GM18909 (cell line): Measurements from ENCODE around the gene MED20.

ENCODE experiments used
- ATAC-seq: cut with Tn5 transposase; IDR thresholded peaks from one replicate; pipeline ENCODE4 v1.9.1; 2021; ENCODE audit warnings: mild to moderate bottlenecking; ENCODE audit not compliant: unreplicated experiment, poor library complexity

The MED20 gene

DNA sequence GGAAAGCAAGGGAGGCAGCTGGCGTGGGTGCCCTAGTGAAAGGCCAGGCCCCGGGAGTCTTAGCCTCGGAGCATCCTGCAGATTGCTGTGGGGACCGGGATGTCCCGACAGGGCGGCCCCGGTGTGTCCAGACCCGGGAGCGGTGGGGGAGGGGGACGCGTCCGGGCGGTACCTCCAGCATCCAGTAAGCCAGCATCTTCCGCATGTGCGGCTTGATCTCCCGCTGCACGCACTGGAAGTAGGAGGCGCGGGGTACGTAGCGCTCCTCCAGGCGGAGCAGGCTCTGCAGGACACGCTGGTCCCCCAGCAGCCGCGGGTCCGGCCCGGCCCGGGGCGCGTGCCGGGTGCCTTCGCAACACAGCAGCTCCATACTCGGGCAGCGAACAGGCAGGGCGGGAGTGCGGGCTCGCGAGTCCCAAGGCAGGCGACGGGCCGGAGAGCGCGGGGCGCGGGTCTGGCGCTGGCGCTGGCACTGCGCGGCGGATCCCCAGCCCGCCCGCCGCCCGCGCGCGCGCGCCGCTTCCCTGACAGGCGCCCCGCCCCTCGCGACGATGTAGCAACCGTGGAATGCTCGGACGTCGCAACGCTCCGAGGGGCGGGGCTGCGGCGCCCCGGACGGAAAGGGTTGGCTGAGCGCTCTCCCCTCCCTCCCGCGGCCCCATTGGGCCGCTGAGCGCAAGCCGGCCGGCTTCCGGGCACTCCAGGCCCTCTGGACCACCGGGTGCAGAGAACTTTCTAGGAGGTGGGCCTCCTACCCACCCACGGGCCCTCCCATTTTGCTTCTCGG is 20.5 kb upstream of the MED20 start, which contains the start of gene CCND3:
TSS of gene CCND3 (minus strand) at position 529 of the 787 bp plus-strand sequence. CDS start at position 370, 159 bp downstream.
- peak; percentile 87 for ATAC-seq

DNA sequence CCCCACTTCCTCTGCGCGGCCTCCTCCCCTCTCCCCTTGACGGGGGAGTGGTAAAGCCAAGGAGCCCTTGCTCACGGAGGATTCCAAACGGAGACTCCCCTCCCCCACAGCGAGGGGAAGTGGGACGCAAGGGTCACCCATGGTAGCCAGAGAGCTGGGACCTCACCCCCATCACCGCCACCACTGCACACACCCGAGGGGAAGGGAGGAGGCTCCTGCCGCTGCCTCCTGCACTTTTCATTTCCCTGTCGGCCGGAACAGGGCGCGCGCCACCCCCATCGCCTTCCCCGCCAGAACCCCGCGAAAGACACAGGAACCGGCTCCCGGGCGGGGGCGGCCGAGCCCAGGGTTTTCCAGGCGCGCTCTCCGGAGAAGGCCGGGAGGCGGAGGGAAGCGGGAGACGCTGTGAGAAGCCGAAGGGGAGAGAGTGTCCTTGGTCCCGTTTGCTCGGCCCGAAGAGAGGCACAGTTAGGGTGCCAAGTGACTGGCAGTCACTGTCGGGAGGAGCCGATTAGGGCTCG is 19.9 kb upstream of the MED20 start:
- ATAC-seq, result no peak

DNA sequence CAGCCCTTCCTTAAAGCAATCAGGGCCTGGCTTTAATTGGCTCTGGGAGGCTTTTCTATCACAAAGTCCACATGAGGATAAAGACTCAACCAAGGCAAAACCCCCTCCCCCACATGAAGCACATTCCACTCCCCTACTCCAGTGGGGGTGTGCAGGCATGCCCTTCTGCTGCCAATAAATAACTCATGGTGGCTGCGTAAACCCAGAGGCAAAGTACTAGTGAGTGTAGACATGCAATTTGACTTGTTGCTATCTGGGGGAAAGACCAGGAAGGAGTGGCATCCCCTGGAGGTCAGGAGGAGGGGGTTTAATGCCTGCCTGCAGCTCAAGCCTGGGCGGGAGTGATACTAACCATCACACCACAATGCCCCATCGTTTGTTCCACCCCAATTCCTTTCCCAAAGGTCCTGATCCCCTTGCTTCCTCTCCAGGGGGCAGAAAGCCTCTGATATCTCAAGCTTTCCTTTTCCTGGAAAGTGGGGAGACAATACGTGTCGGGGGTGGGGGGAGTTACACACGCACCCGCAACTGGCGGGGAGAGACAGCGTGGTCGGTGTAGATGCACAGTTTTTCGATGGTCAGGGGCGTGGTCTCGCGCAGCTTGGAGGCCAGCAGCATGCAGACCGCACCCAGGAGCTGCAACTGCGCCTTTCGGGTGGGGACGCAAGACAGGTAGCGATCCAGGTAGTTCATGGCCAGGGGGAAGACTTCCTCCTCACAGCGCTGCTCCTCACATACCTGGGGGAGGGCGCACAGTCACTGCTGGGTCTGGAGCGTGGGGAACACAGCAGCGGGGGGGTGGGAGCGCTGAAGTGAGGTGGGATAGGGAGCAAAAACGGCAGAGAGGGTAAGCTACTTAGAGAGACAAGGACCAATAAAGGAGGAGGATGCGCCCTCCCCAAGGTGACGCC is 19.2 kb upstream of the MED20 start:
- no peak for ATAC-seq

DNA sequence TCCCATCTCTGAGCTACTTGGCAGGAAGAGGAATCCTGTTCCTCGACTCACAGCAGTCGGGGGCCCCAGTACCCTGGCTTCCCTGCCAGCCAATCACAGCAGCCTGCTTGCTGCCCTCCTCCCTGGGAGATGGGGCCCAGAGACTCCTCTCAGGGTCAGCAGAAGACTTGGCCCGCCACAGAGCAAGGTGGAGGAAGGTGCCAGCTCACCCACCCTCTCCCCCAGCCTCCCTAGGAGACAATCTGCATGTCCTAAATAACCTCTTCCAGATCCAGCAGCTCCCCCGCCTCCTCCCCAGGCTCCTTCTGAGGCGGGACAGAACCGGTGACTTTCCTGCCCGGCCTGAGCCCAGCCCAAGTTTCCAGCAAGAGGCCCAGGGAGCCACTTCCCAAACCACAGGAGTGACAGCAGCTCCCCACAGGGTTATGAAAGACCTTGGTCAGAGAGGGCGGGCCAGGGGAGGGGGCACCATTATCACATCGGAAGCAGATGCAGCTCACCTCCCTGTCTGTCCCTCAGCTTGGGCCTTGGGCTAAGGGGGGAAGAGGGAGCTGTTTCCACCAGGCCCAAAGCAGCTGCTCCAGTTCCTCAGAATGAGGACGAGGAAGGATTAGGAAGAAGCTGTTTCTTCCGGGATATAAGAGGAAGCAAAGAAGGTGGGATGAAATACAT is 18.4 kb upstream of the MED20 start:
- no peak for ATAC-seq

DNA sequence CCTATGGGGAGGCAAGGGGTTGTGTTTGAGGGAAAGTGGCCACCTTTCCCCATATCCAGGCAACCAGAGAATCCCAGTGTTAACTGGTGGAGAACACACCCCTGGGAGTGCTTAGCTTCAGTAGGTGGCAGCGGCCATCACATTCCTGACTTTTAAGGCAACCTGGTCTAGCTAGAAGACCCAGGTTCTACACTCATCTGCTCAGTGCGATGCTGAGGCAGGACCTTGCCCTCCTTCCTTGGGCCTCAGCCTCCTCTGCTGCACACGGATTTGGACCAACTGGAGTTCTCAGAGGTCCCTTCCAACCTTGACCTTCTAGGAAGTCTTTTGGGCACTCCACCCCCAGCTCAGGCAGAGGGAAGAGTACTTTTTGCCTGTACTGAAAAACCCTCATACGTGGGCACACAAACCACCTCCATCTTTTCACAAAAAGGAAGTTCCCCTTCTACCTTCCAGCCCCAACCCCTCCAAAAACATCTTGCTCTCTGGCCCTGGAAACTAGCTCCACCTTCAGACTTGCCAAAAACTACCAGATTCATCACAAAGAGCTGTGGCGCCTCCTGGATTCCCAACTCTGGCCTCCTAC is 17.7 kb upstream of the MED20 start:
- no peak for ATAC-seq

DNA sequence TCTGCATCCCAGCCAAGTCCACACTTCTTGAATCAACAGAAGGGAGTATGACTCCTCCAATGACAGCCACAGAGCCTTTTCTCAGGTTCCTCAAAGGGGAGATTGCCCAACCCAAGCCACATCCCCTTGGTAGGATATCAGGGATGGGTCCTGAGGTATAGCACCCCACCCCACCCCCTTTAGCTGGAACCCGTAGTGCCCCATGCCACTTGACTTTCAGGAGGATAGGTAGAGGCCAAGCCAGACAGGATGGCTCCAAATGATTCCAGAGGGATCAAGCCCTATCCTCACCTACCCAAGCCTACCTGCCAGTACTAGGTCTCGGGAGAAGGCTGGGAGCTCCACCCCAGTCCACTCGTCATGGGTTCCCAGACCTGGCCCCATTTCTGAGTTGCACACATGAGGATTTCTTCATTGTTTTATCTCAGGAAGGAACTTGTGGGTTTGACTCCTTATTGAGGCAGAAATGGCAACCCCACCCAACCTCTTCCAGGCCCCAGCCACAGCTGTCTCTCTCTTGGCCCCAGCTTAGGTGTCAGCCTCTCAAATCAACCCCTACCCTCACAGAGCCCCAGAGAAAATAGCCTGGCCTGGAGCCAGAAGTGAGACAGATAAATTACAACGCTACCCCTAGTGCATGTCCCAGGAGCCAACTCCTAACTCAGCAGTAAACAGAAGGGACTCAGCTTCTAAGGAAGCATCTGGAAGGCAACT is 17.1 kb upstream of the MED20 start:
- ATAC-seq, result no peak

DNA sequence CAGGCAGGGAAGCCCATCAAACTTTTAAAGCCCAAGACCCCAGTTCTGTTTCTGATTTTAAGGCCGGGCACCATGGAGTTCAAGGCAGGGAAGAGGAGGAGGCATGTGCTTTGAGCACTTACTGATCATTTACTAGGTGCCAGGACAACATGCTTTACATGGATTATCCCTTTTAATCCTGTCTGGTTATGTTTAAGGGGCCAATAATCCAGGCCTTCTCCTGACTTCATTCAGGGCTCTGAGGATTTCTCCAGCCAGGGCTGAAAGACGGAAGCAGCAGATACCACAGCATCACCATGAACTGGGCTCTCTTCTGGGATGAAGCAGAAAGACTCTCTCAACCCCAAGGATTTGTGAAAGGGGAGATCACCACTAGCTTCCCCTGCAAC is 16.5 kb upstream of the MED20 start:
- ATAC-seq, result no peak

DNA sequence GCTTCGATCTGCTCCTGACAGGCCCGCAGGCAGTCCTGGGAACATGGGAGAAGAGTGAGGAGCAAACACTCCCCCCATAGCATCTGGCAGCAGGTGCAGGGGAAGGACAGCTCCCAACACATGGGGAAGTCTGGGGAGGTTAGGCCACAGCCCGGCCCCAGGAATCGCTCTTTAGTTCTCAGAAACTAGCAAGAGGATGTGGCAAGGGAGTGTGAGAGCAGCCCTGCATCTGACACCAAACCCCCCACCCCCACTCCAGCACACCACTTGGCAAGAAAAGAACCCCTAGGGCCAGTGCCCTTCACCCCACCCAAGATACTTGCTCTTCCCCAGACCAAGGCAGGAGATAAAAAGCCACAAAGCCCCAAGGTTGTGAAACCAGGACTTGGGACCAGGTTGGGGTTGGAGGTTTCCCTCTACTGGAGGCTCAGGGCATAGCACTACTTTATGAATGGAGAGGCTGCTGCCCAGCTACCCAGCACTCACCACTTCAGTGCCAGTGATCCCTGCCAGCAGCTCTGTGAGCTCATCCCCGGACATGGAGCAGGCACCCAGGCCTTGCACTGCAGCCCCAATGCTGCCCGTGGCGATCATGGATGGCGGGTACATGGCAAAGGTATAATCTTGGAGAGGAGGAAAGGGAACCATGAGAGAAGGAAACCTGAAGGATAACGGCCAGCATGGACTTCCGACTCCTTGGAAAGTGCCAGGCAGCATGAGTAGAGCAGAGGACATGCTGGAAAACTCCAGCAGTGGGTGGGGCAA is 15.3 kb upstream of the MED20 start:
- peak; percentile 66 for ATAC-seq

DNA sequence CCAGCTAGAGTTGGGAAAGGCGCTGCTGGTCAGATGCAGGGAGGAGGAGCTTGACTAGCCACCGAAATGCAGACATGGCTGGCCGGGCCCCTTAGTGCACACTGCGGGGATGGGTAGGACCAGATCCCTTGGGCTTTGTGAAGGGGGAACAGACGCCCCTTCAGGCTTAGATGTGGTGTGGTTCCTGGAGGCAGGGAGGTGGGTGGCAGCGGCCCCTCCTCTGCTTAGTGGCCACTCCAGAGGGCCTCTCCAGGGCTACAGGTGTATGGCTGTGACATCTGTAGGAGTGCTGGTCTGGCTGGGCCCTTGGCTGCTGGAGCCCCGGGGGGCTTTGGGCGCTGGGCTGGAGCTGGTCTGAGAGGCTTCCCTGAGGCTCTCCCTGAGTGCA is 14.7 kb upstream of the MED20 start:
- no peak for ATAC-seq

DNA sequence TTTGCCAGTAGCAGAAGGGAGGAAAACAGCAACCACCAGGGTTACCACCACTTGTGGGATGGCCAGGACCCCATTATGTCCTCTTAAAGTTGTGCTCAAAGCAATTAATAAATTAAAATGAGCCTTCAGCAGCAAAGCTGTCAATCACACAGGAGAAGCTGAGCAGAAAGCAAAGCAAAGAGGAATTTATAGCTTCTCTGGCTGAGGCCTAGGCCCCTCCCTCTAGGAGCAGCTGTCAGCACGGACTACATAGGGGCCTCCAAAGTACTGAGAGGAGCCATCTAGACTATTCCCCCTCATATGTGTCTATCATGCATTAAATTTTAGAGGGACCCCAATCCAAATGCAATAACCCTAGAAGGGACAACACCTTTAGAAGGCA is 14.2 kb upstream of the MED20 start:
- ATAC-seq, result no peak

DNA sequence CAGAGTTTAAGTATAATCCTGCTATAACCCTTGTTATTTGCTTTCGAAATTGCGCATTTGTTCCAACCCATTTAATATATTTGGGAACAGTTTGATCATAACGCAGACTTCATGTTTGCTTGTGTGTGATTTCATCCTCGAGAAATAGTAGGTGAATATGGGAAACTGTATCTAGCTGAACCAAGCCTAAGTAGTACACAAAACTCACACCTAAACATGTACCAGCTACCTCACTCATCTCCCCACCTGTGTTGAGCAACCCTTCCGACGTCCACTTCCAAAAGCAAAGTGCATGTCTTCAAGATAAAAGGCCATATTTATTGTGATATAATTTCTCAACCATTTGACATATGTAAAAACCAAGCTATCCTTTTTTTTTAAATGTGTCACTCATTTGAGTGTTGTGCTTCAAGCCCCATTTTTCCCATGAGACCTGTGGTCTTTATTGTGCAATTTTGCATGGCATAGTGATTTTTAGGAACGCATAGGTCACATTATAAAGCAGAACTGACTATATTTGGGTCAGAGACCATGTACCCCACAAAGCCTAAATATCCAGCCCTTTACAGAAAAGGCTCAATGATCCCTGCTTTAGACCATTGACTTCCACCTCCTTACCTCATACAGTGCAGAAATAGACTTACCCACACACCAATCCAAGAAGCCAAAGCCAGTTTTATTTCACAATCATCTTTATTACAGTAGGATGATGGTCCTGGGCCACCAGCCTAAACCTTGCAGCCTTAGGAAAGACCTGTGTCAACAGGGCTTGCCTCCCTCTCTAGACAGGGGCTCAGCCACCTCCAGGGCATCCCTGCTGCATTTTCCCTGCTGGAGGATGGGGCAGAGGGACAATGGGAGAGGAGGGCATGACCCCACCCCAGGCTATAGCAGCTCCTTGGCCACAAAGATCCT is 13.6 kb upstream of the MED20 start:
- no peak for ATAC-seq

DNA sequence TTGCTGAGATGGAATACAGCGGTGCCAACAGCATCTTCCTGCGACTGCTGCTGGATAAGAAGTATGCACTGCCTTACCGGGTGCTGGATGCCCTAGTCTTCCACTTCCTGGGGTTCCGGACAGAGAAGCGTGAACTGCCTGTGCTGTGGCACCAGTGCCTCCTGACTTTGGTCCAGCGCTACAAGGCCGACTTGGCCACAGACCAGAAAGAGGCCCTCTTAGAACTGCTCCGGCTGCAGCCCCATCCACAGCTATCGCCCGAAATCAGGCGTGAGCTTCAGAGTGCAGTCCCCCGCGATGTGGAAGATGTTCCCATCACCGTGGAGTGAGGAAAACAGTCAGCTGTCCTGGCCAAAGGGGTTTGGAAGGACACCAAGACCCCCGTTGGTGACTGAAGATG is 11.4 kb upstream of the MED20 start:
- ATAC-seq, result no peak

DNA sequence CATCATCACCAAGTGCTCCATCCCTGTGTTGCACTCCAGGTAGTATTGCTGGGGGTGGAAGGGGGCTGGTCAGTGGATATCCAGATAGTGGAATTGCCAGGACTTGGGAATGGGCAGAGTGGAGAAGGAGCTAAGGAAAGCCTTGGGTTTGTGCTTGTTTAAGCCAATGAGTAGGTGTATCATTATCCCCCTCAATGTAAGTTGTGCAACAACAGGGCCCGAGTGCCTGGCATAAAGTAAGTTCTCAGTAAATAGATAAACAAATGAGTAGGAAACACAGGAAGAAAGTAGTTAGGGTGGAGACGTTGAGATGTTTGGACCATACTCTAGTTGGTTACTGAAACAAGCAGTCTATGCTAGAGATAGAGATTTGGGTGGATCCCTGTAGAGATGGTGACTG is 10.9 kb upstream of the MED20 start:
- no peak for ATAC-seq

DNA sequence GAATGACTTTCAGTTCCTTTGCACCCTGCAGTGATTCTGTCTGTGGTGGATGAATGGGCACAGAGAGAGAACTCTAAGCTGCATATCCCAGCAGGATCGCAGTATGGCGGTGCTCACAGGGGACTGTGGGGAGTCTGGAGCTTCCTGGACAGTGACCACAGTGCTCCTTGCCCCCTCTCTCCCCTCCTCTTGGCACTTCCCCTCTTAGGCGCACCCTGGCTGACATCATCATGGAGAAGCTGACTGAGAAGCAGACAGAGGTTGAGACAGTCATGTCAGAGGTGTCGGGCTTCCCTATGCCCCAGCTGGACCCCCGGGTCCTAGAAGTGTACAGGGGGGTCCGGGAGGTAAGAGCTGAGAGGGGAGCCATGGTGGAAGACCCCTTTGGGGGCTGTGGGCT is 9.0 kb upstream of the MED20 start:
- no peak for ATAC-seq

DNA sequence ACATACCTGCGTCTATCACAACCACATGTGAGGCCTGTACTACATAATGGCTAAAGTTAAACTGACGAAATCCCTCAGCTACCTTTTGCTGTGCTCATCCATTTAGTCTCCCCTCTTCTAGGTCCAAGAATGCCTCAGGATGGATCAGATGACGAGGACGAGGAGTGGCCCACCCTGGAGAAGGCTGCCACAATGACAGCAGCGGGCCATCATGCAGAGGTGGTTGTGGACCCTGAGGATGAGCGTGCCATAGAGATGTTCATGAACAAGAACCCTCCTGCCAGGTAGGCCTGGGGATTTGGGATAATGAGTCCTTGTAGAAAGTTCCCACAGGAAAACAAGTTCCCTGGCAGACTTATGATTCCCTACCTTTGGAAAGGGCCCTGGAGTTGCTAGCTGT is 6.3 kb upstream of the MED20 start:
- ATAC-seq, result no peak

DNA sequence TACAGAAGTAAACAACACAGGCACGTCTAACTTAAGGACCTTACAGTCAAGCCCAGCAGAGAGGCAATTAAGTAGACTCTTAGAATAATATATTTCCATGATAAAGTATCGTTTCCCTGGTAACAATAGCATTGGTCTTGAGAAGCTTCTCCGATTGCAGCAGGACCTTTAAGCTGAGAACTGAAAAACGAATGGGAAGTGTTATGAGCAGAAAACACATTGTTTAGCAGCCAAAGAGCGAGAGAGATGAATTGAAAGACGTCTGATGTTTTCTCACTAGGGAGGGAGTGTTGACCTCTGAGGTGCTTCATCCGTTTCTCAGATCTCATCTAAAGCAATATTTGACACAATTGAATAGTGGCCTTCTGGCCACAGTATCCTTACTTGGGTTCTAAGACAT is 1.2 kb upstream of the MED20 start:
- ATAC-seq, result no peak

DNA sequence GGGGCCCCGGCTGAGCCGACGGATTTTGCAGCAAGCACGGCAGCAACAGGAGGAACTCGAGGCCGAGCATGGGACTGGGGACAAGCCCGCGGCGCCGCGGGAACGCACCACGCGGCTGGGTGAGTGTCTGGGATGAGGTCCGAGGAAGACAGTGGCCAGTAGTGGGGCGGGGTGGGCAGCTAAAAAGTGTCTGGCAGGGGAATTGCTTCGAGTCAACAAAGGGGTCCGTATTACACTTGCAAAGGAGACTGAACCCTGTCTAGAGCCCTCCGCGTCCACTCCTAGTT is 716 bp upstream of the MED20 start:
- ATAC-seq, result no peak

DNA sequence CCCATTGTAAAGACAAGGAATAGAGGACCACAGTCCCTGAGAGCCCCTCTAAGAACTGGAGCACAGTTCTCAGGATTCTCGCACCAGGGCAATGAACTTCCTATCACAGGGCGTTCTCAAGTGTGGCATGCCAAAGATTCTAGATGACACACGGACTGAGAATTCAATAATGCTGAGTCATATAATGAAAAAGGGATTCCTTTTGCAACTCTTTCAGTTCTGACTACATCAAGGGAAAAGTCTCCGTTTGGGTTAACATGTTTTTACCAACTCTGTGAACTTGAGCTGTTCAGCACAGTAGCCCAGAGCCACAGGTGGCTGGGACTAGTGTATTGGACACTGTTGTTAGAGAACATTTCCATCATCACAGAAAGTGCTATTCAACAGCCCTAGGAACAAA is 3.4 kb downstream of the MED20 start:
- ATAC-seq, result no peak
